ENCODE measurements around the gene MED7.
A peak's percentile ranks its signal among the peaks of the same experiment; 100 is the strongest.

The MED7 gene

DNA sequence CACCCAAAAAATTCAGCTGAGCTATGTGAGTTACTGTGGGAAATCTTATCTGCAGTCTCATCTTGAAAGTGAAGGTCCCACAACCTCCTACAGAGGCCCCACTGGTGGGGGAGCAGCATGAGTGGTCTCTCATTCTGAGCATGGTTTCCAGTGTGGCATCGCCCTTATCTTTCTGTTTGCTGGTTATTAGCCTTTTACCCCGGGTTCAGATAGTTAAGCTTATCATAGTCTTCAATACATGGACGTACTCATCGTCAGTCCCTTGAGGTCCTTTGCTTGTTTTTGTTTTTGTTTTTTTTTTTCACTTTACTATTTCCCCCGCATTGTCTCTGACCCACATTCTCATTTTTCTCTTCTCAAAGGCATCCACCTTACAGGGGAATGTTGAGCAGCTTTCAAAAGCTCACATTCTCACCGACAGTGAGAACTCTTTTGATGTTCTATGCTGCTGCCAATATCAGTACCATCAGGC lies 26.1 kb downstream of the MED7 start:
- Histone ChIP-seq H2AK5ac (ENCODE audit: low read length) (no peak overlapping the region), H3K9me3 (ENCODE audit: insufficient read depth, low read depth, low read length) (no peaks in the 10 kb centered on the region), H2AFZ (ENCODE audit: insufficient read depth, low read length, poor library complexity) (no peak overlapping the region), H2BK120ac (ENCODE audit: insufficient read depth, low read length, poor library complexity) (no peak overlapping the region), H4K12ac (ENCODE audit: low read depth, low read length) (no peak overlapping the region), H4K8ac (ENCODE audit: low read depth, low read length) (no peak overlapping the region), H3K79me1 (ENCODE audit: low read length) (no peaks in the 10 kb centered on the region), H2BK12ac (ENCODE audit: low read length) (no peak overlapping the region), H3K4me1 (ENCODE audit: control insufficient read depth in 1 of 2, insufficient read depth in 2 of 2, low read length in 2 of 2) (no peaks in the 10 kb centered on the region), H3K4me3 (ENCODE audit: low read depth, low read length) (no peak overlapping the region), H3K27ac (ENCODE audit: low read depth, low read length) (no peak overlapping the region), H3K79me2 (ENCODE audit: control insufficient read depth, insufficient read depth, low read length, poor library complexity) (no peaks in the 10 kb centered on the region), H3K36me3 (ENCODE audit: control insufficient read depth in 1 of 2, insufficient read depth in 2 of 2, low read length in 2 of 2) (no peaks in the 10 kb centered on the region), H3K14ac (ENCODE audit: low read length) (no peak overlapping the region), H3K4me2 (ENCODE audit: low read length) (no peak overlapping the region), H3K27me3 (ENCODE audit: insufficient read depth, low read length) (no peaks in the 10 kb centered on the region), H3K18ac (ENCODE audit: low read length) (no peak overlapping the region), H3K4ac (ENCODE audit: low read depth, low read length) (no peak overlapping the region), H3K23ac (ENCODE audit: low read length) (no peak overlapping the region), H3K9ac (ENCODE audit: low read length) (no peak overlapping the region), H4K91ac (ENCODE audit: low read depth, low read length) (no peak overlapping the region), H2BK5ac (ENCODE audit: low read depth, low read length, poor library complexity) (no peak overlapping the region)
- peak in 1 of 2 donors; percentile 38 for DNase-seq
- WGBS (ENCODE audit: extremely low coverage, insufficient coverage, insufficient read length): no CpG with 5 or more reads among the region's 6 CpGs

DNA sequence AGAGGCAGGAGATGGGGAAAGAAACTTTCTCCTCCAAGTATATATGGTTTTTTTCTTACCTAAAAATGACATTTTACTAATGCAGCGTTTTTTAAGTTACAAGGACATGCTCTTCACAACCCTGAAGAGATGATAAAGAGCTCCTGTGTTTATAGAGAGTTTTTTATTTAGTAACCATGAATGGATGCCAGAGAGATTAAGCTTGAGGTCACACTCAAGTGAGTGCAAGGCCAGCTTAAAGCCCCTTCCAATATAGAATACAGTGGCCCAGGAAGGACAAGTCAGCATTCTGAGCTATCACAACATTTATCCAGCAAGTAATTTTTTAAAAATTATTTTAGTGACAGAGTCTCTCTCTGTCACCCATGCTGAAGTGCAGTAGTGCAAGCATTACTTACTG lies 27.2 kb downstream of the MED7 start:
- no peak overlapping the region for H3K4me3 ChIP-seq (ENCODE audit: low read depth, low read length)
- H2AK5ac ChIP-seq (ENCODE audit: low read length): no peak overlapping the region
- no peaks in the 10 kb centered on the region for H3K36me3 ChIP-seq (ENCODE audit: control insufficient read depth in 1 of 2, insufficient read depth in 2 of 2, low read length in 2 of 2)
- H3K23ac ChIP-seq (ENCODE audit: low read length): no peak overlapping the region
- H2AFZ ChIP-seq (ENCODE audit: insufficient read depth, low read length, poor library complexity): no peak overlapping the region
- no peaks in the 10 kb centered on the region for H3K79me2 ChIP-seq (ENCODE audit: control insufficient read depth, insufficient read depth, low read length, poor library complexity)
- H4K91ac ChIP-seq (ENCODE audit: low read depth, low read length): no peak overlapping the region
- H2BK5ac ChIP-seq (ENCODE audit: low read depth, low read length, poor library complexity): no peak overlapping the region
- H4K8ac ChIP-seq (ENCODE audit: low read depth, low read length): no peak overlapping the region
- H3K4ac ChIP-seq (ENCODE audit: low read depth, low read length): no peak overlapping the region
- H2BK12ac ChIP-seq (ENCODE audit: low read length): no peak overlapping the region
- no peak overlapping the region for H3K18ac ChIP-seq (ENCODE audit: low read length)
- H3K9ac ChIP-seq (ENCODE audit: low read length): no peak overlapping the region
- H2BK120ac ChIP-seq (ENCODE audit: insufficient read depth, low read length, poor library complexity): no peak overlapping the region
- no peaks in the 10 kb centered on the region for H3K79me1 ChIP-seq (ENCODE audit: low read length)
- DNase-seq: no peak
- H3K27me3 ChIP-seq (ENCODE audit: insufficient read depth, low read length): no peaks in the 10 kb centered on the region
- H3K27ac ChIP-seq (ENCODE audit: low read depth, low read length): no peak overlapping the region
- WGBS (ENCODE audit: extremely low coverage, insufficient coverage, insufficient read length): no CpG with 5 or more reads among the region's 1 CpG
- H3K4me1 ChIP-seq (ENCODE audit: control insufficient read depth in 1 of 2, insufficient read depth in 2 of 2, low read length in 2 of 2): no peaks in the 10 kb centered on the region
- no peak overlapping the region for H4K12ac ChIP-seq (ENCODE audit: low read depth, low read length)
- H3K4me2 ChIP-seq (ENCODE audit: low read length): no peak overlapping the region
- no peak overlapping the region for H3K14ac ChIP-seq (ENCODE audit: low read length)
- H3K9me3 ChIP-seq (ENCODE audit: insufficient read depth, low read depth, low read length): no peaks in the 10 kb centered on the region

- Histone ChIP-seq H4K91ac (ENCODE audit: low read depth, low read length) (no peak overlapping the region), H3K4me2 (ENCODE audit: low read length) (no peak overlapping the region), H3K79me1 (ENCODE audit: low read length) (no peaks in the 10 kb centered on the region), H3K36me3 (ENCODE audit: control insufficient read depth in 1 of 2, insufficient read depth in 2 of 2, low read length in 2 of 2) (no peaks in the 10 kb centered on the region), H2BK12ac (ENCODE audit: low read length) (no peak overlapping the region), H3K4me1 (ENCODE audit: control insufficient read depth in 1 of 2, insufficient read depth in 2 of 2, low read length in 2 of 2) (no peaks in the 10 kb centered on the region), H2AK5ac (ENCODE audit: low read length) (no peak overlapping the region), H3K9ac (ENCODE audit: low read length) (no peak overlapping the region), H3K18ac (ENCODE audit: low read length) (no peak overlapping the region), H2BK120ac (ENCODE audit: insufficient read depth, low read length, poor library complexity) (no peak overlapping the region), H2AFZ (ENCODE audit: insufficient read depth, low read length, poor library complexity) (no peak overlapping the region), H4K8ac (ENCODE audit: low read depth, low read length) (no peak overlapping the region), H3K9me3 (ENCODE audit: insufficient read depth, low read depth, low read length) (no peaks in the 10 kb centered on the region), H3K79me2 (ENCODE audit: control insufficient read depth, insufficient read depth, low read length, poor library complexity) (no peaks in the 10 kb centered on the region), H3K27ac (ENCODE audit: low read depth, low read length) (no peak overlapping the region), H3K14ac (ENCODE audit: low read length) (no peak overlapping the region), H3K27me3 (ENCODE audit: insufficient read depth, low read length) (no peaks in the 10 kb centered on the region), H3K23ac (ENCODE audit: low read length) (no peak overlapping the region), H2BK5ac (ENCODE audit: low read depth, low read length, poor library complexity) (no peak overlapping the region), H3K4me3 (ENCODE audit: low read depth, low read length) (no peak overlapping the region), H4K12ac (ENCODE audit: low read depth, low read length) (no peak overlapping the region), H3K4ac (ENCODE audit: low read depth, low read length) (no peak overlapping the region)
- no peak for DNase-seq
Observed at GRCh38 chr5:157115012-157115411, 27.7 kb downstream of the MED7 start.

- Histone ChIP-seq H4K12ac (ENCODE audit: low read depth, low read length) (no peak overlapping the region), H3K4me2 (ENCODE audit: low read length) (no peak overlapping the region), H4K91ac (ENCODE audit: low read depth, low read length) (no peak overlapping the region), H3K79me1 (ENCODE audit: low read length) (peaks cover 4% of the 10 kb centered on the region), H3K4me1 (ENCODE audit: control insufficient read depth in 1 of 2, insufficient read depth in 2 of 2, low read length in 2 of 2) (peaks cover 2 to 3% of the 10 kb centered on the region in 2 experiments), H3K4me3 (ENCODE audit: low read depth, low read length) (no peak overlapping the region), H3K79me2 (ENCODE audit: control insufficient read depth, insufficient read depth, low read length, poor library complexity) (no peaks in the 10 kb centered on the region), H2BK12ac (ENCODE audit: low read length) (no peak overlapping the region), H3K14ac (ENCODE audit: low read length) (no peak overlapping the region), H3K9me3 (ENCODE audit: insufficient read depth, low read depth, low read length) (no peaks in the 10 kb centered on the region), H3K36me3 (ENCODE audit: control insufficient read depth in 1 of 2, insufficient read depth in 2 of 2, low read length in 2 of 2) (no peaks in the 10 kb centered on the region), H3K9ac (ENCODE audit: low read length) (no peak overlapping the region), H3K27me3 (ENCODE audit: insufficient read depth, low read length) (no peaks in the 10 kb centered on the region), H3K18ac (ENCODE audit: low read length) (no peak overlapping the region), H3K27ac (ENCODE audit: low read depth, low read length) (no peak overlapping the region), H2BK120ac (ENCODE audit: insufficient read depth, low read length, poor library complexity) (no peak overlapping the region), H4K8ac (ENCODE audit: low read depth, low read length) (no peak overlapping the region), H2BK5ac (ENCODE audit: low read depth, low read length, poor library complexity) (no peak overlapping the region), H3K4ac (ENCODE audit: low read depth, low read length) (no peak overlapping the region), H2AK5ac (ENCODE audit: low read length) (no peak overlapping the region), H3K23ac (ENCODE audit: low read length) (no peak overlapping the region), H2AFZ (ENCODE audit: insufficient read depth, low read length, poor library complexity) (no peak overlapping the region)
- peak; percentile 2 to 43 for DNase-seq
- no CpG with 5 or more reads among the region's 5 CpGs for WGBS (ENCODE audit: extremely low coverage, insufficient coverage, insufficient read length)
Observed at GRCh38 chr5:157113002-157113401, 29.7 kb downstream of the MED7 start.

All from trophoblast cell (in vitro differentiated cells and primary cell).